ENCODE data around the gene AUTS2.

Gene AUTS2

GRCh38 chr7:69696686-69697685 is 98.7 kb downstream of the AUTS2 start:
- no peak overlapping the region for H3K4me3 ChIP-seq (ENCODE audit: low read depth, low read length)
- TF ChIP-seq CTCF (IDR thresholded peaks at IDR 0.05; ENCODE audit: low read depth, low read length, missing control alignments): no peak
- no peak for DNase-seq (ENCODE audit: low read depth)

GRCh38 chr7:69698109-69698825 is 100.0 kb downstream of the AUTS2 start:
- TF ChIP-seq CTCF (IDR thresholded peaks at IDR 0.05; ENCODE audit: low read depth, low read length, missing control alignments): no peak
- H3K4me3 ChIP-seq (ENCODE audit: low read depth, low read length): no peak overlapping the region
- no peak for DNase-seq (ENCODE audit: low read depth)

GRCh38 chr7:69699931-69700330 is 101.7 kb downstream of the AUTS2 start:
- H3K4me3 ChIP-seq (ENCODE audit: low read depth, low read length): no peak overlapping the region
- no peak for TF ChIP-seq CTCF (IDR thresholded peaks at IDR 0.05; ENCODE audit: low read depth, low read length, missing control alignments)
- DNase-seq (ENCODE audit: low read depth): no peak

GRCh38 chr7:69700331-69700730 is 102.1 kb downstream of the AUTS2 start:
- H3K4me3 ChIP-seq (ENCODE audit: low read depth, low read length): no peak overlapping the region
- no peak for TF ChIP-seq CTCF (IDR thresholded peaks at IDR 0.05; ENCODE audit: low read depth, low read length, missing control alignments)
- no peak for DNase-seq (ENCODE audit: low read depth)

GRCh38 chr7:69701288-69701687 is 103.0 kb downstream of the AUTS2 start:
- TF ChIP-seq CTCF (IDR thresholded peaks at IDR 0.05; ENCODE audit: low read depth, low read length, missing control alignments): no peak
- no peak for DNase-seq (ENCODE audit: low read depth)
- no peak overlapping the region for H3K4me3 ChIP-seq (ENCODE audit: low read depth, low read length)

GRCh38 chr7:69702357-69702756 is 104.1 kb downstream of the AUTS2 start:
- TF ChIP-seq CTCF (IDR thresholded peaks at IDR 0.05; ENCODE audit: low read depth, low read length, missing control alignments): no peak
- DNase-seq (ENCODE audit: low read depth): no peak

More at GRCh38 chr7:69702357-69702756, 104.1 kb downstream of the AUTS2 start:
- H3K4me3 ChIP-seq (ENCODE audit: low read depth, low read length): no peak overlapping the region

All from GM12864 (cell line).